BJ (cell line): ENCODE measurements around the gene DNAH8. TPM values are rescaled to one million over a fixed set of nuclear protein-coding genes. Genes with fewer than 3 reads are reported as not detected.

Experiments
- CTCF ChIA-PET: fragments of 350-600 bp; formaldehyde crosslinking; extraction: SDS; loops from one replicate; lab custom pipeline; 2021; ENCODE audit warnings: antibody characterized with exemption, inconsistent platforms; lab: Yijun Ruan, JAX
- POLR2A ChIA-PET: fragments of 300-600 bp; sonication (Branson Sonifier 250); formaldehyde crosslinking; extraction: SDS; loops from one replicate; lab custom pipeline; 2021; ENCODE audit warnings: antibody characterized with exemption; lab: Charles Lee
- DNase-seq: peaks from one replicate; pipeline ENCODE4 v3.0.0-alpha.2; 2011; ENCODE audit warnings: low read depth
- H3K27me3 ChIP-seq: 2 replicates; pipeline ENCODE4 v1.6.0; 2011; ENCODE audit warnings: low read length; ENCODE audit not compliant: control insufficient read depth, insufficient read depth
- H3K36me3 ChIP-seq: 2 replicates; pipeline ENCODE4 v1.5.1; 2011; ENCODE audit warnings: low read length; ENCODE audit not compliant: control insufficient read depth, insufficient read depth
- H3K4me3 ChIP-seq: 2 replicates; pipeline ENCODE4 v1.5.1; 2011; ENCODE audit warnings: low read depth, mild to moderate bottlenecking, control low read depth, low read length
- polyA plus RNA-seq: library from polyadenylated mRNA; depleted of rRNA; stranded (reverse); fragments of >200 nt; gene quantifications from 2 replicates; pipeline ENCODE4 v1.2.3, GENCODE V29; 2011
- TF ChIP-seq, protein P1 (sequence below): IDR thresholded peaks from 2 replicates; pipeline ENCODE4 v1.5.1; 2011; ENCODE audit warnings: low read depth, mild to moderate bottlenecking, control low read depth, inconsistent platforms, low read length, moderate library complexity; ENCODE audit not compliant: insufficient read depth

The DNAH8 gene
- polyA plus RNA-seq, 1 experiment, result not detected

DNA sequence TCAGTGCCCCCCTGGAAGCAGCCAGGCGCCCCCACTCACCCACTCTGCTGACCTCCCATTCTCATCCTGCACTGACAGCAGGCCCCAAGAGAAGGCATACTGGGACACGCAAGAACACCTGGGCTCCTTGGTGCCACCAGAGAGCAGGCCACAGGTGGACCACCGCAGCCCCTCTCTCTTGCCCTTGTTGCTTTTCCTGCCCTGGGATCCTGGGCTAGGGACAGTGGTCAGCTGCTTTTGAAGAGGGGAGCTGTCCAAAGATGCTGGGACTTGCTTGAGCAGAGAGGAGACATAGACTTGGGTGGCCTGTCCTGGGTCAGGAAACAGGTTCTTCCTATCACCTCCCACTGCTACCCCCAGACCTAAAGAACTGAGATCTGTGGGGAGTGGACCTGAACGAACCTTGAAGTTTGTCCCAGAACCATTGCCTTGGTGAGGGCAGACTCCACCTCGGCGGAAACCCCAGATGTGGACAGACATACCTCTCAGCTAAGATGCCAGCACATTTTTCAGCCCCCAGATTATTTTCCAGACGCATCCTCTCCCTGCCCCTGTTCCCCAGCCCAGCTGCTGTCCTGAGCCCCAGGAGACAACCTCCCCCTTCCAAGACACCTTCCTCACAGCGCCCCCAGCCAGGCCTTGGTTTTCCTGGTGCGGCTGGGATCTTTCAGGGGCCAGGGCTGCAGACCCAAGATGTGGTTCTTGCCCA, 334.6 kb downstream of the DNAH8 start:
- Histone ChIP-seq H3K27me3 (peaks cover 18% of the 10 kb centered on the region), H3K4me3 (no peak overlapping the region), H3K36me3 (no peaks in the 10 kb centered on the region)
- TF ChIP-seq, protein P1, sequence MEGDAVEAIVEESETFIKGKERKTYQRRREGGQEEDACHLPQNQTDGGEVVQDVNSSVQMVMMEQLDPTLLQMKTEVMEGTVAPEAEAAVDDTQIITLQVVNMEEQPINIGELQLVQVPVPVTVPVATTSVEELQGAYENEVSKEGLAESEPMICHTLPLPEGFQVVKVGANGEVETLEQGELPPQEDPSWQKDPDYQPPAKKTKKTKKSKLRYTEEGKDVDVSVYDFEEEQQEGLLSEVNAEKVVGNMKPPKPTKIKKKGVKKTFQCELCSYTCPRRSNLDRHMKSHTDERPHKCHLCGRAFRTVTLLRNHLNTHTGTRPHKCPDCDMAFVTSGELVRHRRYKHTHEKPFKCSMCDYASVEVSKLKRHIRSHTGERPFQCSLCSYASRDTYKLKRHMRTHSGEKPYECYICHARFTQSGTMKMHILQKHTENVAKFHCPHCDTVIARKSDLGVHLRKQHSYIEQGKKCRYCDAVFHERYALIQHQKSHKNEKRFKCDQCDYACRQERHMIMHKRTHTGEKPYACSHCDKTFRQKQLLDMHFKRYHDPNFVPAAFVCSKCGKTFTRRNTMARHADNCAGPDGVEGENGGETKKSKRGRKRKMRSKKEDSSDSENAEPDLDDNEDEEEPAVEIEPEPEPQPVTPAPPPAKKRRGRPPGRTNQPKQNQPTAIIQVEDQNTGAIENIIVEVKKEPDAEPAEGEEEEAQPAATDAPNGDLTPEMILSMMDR, result no peak
- ChIA-PET CTCF (interaction anchor here (0.6 kb wide), 1 partner anchor 9 kb away, joined by 3 read pairs; no protein-coding TSS in a partner anchor), POLR2A (no interaction called here)
- DNase-seq, result no peak

- CTCF ChIA-PET, result no interaction called here
- Histone ChIP-seq H3K27me3 (peaks cover 20% of the 10 kb centered on the region), H3K4me3 (no peak overlapping the region), H3K36me3 (no peaks in the 10 kb centered on the region)
- TF ChIP-seq, protein P1, result no peak
- POLR2A ChIA-PET, result no interaction called here
- no peak for DNase-seq
Observed at GRCh38 chr6:39050453-39051112, 335.5 kb downstream of the DNAH8 start.

- TF ChIP-seq, protein P1, result no peak
- H3K27me3 ChIP-seq, result peaks cover 20% of the 10 kb centered on the region
- ChIA-PET POLR2A (no interaction called here), CTCF (no interaction called here)
- no peaks in the 10 kb centered on the region for H3K36me3 ChIP-seq
- DNase-seq, result no peak
- no peak overlapping the region for H3K4me3 ChIP-seq
Observed at GRCh38 chr6:39051399-39052122, 336.4 kb downstream of the DNAH8 start.

DNA sequence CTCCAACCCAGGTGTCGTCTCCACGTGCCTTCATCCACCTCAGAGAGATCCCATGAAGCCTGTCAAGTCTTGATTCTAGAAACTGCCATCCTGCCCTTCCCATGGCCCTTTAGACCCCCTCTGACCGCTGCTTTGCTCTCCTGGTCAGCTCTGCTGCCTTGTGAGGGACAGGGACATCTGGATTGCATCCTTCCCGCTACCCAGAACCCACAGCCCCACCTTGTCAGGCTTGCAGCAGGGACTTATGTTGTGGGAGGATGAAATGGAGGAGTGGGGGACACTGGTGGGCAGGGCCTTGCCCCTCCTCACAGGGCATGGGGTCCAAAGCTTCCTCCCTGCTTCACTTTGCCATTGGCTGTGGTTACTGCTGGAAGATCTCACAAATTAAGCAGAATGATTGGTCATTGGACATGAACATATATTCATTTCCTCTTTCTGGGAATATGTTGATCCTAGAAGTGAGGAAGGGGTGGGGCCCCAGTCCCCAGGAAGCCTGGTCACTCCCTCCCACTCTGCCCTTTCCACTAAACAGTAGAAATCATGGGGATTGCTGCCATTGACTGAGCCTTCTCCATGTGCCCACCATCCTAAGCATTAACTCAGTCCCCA, 338.0 kb downstream of the DNAH8 start:
- POLR2A ChIA-PET, result no interaction called here
- peaks cover 9% of the 10 kb centered on the region for H3K27me3 ChIP-seq
- H3K4me3 ChIP-seq, result no peak overlapping the region
- H3K36me3 ChIP-seq, result no peaks in the 10 kb centered on the region
- DNase-seq, result no peak
- CTCF ChIA-PET, result no interaction called here
- TF ChIP-seq, protein P1, result no peak
